Amygdala (tissue), 56 donors: Measurements from ENCODE around the gene TMEM187.

Experiments used
- DNase-seq, 56 donors: peaks; one replicate each; lab custom pipeline; 2025; lab: John Stamatoyannopoulos, UW

Gene TMEM187

GRCh38 chrX:153953342-153953830 lies 19.2 kb upstream of the TMEM187 start:
- DNase-seq: peak in 40 of 56 donors; percentile 9 to 81 (median 34)

DNA sequence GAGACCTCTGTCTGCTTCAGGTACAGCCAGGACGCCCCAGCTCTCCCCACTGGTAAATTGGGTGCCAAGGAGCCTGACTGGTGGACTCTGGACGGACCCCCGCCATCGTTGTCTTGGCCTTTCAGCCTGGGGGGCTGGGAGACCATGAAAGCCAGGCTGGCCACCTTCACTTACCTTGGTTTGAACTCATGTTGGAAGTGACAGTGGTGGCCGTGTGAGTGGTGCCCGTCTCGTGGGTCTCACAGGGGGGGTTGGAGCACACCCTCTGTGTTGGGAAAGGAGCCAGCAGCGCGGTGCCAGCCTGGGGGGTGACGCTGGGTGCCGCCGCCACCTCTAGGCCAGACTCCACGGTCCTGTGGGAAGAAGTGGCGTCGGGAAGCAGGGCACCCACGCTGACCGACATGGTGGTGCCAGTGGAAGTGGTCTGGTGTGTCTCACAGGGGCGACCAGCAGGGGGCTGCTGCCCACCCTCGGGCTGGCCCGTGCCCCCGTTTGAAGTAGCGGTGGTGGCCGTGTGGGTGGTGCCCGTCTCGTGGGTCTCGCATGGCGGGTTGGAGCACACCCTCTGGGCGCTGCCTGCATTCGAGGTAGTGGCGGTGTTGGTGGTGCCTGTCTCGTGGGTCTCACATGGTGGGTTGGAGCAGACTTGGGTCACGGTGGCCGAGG lies 18.5 kb upstream of the TMEM187 start:
- no peak for DNase-seq

- DNase-seq: no peak
Measured at GRCh38 chrX:153954558-153955227, 17.9 kb upstream of the TMEM187 start.

- no peak for DNase-seq
Measured at GRCh38 chrX:153955228-153955732, 17.3 kb upstream of the TMEM187 start.

DNA sequence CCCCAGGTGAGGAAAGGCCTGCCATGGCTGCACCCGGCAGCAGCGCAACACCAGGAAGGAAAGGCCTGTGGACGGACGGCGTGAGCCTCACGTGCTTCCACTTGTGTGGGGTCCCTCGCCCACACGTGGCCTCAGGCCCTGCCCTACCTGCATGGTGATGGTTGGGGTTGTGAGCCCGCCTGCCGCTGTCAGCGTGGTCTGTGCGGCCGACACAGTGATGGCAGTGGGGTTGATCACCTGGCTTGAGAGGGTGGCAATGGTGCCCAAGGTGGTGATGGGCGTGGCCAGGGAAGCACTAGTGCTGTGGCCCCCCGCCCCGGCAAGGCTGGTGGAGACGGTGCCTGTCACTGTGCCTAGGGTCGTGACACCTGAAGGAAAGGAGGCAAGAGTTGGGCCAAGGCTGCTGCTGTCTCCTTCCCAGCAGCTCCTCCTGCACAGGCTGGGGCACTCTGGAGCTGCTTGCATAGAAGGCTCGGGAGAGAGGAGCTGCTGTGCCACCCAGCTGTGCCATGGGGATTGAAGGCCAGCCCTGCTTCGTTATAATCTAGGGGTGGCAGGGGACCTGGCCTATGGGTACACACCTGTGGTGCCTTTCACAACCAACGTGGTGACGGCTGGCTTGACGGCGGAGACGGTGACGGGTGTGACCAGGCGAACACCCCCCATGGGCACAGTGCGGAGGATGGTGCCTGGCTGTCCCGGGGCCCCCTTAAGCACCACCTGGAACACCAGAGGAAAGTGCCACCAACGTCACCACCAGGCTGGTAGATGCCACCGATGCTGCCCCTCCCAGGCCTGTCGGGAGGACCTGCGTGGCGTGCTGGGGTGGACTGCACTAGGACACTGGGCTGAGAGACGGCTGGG lies 16.3 kb upstream of the TMEM187 start:
- no peak for DNase-seq

DNA sequence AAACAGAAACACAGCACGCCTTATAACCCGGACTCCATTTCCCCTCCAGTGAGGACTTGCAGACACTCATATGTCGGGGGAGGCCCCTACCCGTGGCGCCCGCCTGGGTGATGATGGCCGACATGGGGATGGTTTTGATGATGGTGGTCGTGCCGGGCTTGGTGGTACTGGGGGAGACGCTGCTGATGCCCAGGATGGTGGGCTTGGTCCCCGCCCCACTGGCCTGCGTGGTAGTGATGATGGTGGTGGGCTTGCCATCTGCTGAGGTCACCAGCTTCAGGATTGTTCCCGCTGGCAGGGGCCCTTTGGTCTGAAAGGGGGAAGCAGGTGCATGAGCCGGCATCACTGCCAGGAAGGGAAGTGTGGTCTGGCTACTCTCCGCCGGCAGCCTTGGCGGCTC lies 15.3 kb upstream of the TMEM187 start:
- no peak for DNase-seq

- no peak for DNase-seq
Measured at GRCh38 chrX:153958605-153959004, 13.9 kb upstream of the TMEM187 start.

GRCh38 chrX:153959649-153960048 lies 12.9 kb upstream of the TMEM187 start:
- no peak for DNase-seq

DNA sequence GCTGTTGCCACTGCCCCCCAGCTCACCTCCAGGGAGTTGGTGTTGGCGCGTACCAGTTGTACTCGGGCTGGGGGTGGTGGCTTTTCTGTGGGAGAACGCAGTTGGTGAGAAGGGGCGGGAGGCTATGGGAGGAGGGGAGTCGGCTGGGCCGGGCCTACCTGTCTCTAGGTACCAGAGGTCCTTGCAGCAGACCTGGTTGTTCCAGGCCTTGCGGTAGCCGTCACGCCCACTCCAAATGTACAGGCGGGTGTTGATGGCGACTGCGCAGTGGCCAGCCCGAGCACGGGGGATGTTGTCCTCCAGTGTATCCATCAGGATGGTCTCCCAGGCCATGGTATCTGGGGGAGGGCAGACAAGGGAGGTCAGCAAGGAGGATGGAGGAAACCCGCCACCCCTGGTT lies 12.5 kb upstream of the TMEM187 start:
- no peak for DNase-seq

- DNase-seq: no peak
Measured at GRCh38 chrX:153960786-153961185, 11.8 kb upstream of the TMEM187 start.

- DNase-seq: no peak
Measured at GRCh38 chrX:153961292-153961691, 11.3 kb upstream of the TMEM187 start.

- DNase-seq: peak in 4 of 56 donors; percentile 2 to 15 (median 10)
Measured at GRCh38 chrX:153963546-153963945, 9.0 kb upstream of the TMEM187 start.

DNA sequence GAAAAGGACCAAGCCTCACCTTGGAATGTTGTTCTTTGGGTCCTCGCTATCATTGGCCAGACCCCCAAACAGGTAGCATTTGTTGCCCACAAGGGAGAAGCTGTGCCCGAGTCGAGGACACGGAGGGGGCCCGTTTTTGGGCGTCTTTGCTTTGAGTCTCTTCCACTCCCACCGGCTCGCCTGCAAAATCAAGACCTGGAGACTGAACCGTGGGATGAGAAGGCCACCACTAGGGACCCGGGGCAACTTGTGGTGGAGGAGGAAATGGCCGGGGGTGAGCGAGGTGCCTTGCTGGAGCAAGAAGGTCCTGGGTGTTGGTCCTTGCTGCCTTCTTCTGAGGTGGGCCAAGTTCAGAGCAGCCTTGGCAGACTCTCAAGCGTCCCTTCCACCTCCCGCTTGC lies 8.4 kb upstream of the TMEM187 start:
- DNase-seq: no peak

GRCh38 chrX:153965406-153965805 lies 7.1 kb upstream of the TMEM187 start:
- no peak for DNase-seq

DNA sequence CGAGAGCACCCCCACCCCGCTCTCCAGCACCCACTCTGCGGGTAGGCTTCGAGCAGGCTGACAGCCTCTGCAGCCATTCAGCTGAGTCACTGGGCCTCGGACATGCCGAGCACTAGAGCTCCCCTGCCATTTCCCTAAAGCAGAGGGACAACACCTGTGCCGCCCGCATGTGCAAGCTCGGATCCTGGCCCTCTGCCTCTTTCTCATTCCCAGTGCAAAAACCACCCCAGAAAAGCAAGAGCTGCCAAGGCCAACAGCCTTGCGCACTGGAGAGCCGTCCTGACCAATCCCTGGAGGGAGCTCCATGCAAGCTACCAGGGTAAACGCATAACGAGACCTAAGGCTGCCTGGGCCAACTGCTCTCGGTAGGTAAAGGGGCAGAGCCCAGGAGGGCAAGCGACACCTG lies 6.3 kb upstream of the TMEM187 start:
- peak in 13 of 56 donors; percentile 0 to 39 (median 18) for DNase-seq

DNA sequence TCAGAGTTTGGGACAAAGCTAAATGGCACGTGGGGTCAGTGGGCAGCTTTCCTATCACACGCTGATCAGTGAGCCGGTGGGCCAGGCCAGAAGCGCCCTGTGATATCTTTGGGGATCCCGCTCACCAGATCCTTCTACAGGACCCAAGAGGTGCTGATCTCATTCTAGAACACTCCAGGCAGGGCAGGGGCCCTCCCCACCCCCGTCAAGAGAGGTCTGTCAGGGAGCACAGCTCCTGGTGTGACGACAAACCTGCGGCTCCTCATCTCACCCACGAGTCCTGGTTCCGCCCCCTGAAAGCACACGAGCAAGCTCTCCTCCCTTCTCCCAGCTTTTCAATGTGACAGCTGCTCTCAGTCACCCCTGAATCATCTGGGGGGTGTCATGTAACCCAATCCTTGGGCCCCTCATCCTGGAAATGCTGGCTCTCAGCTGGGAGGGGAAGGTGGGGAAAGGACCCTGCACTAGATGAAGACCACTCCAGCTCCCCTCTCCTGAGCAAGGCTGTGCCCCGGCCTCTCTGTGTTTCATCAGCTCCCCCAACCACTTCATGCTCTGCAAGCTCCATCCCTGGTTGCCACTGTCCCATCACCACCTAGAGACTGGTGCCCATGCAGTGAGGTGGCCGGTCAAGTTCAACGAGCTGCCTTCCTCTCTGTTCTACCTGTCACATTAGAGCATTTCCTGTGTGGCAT lies 5.6 kb upstream of the TMEM187 start:
- no peak for DNase-seq

- DNase-seq: no peak
Measured at GRCh38 chrX:153967536-153968224, 4.9 kb upstream of the TMEM187 start.

- no peak for DNase-seq
Measured at GRCh38 chrX:153968255-153968654, 4.3 kb upstream of the TMEM187 start.

DNA sequence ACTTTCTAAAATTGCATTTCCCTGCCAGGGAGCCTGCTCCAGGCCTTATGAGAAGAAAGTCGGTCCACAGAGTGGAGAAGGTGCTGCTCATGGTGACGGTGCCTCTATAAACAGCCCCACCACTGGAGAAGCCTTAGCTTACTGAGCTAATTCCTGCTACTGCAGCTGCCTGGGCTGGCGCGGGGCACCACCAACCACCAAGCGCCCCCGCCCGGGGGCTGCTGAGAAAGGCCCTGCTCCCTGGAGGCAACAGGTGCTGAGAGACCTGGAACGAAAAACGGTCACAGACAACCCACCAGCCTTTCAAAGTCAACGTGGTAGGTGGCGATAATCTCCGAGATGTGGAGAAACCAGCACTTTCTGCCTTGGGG lies 3.8 kb upstream of the TMEM187 start:
- peak in 11 of 56 donors; percentile 2 to 43 (median 23) for DNase-seq
